ENCODE measurements around the gene PMF1.

Gene PMF1

GRCh38 chr1:156268336-156268735 lies 55.5 kb downstream of the PMF1 start:
- no peak for DNase-seq (ENCODE audit: low read depth)

- no peak for DNase-seq (ENCODE audit: low read depth)
Observed at GRCh38 chr1:156270314-156270713, 57.5 kb downstream of the PMF1 start.

- DNase-seq (ENCODE audit: low read depth) = no peak
Observed at GRCh38 chr1:156276532-156276931, 63.7 kb downstream of the PMF1 start.

- DNase-seq (ENCODE audit: low read depth) = no peak
Observed at GRCh38 chr1:156276966-156277381, 64.2 kb downstream of the PMF1 start.

- no peak for DNase-seq (ENCODE audit: low read depth)
Observed at GRCh38 chr1:156279837-156280236, 67.0 kb downstream of the PMF1 start.

- DNase-seq (ENCODE audit: low read depth) = no peak
Observed at GRCh38 chr1:156281281-156281680, 68.5 kb downstream of the PMF1 start.

- DNase-seq (ENCODE audit: low read depth) = no peak
Observed at GRCh38 chr1:156281693-156282478, 69.1 kb downstream of the PMF1 start.

- peak; percentile 89 for DNase-seq (ENCODE audit: low read depth)
Observed at GRCh38 chr1:156282479-156283222, 69.8 kb downstream of the PMF1 start, which contains the start of gene SMG5. Gene SMG5 (minus strand): TSS chr1:156282825. CDS start chr1:156282680, 145 bp downstream.

- DNase-seq (ENCODE audit: low read depth) = no peak
Observed at GRCh38 chr1:156283521-156283920, 70.7 kb downstream of the PMF1 start.

GRCh38 chr1:156284112-156284511 lies 71.3 kb downstream of the PMF1 start, which contains the start of gene TMEM79:
Gene TMEM79 (plus strand): TSS chr1:156284325. CDS start chr1:156285227, 902 bp downstream.
- no peak for DNase-seq (ENCODE audit: low read depth)

- DNase-seq (ENCODE audit: low read depth) = no peak
Observed at GRCh38 chr1:156284757-156285156, 72.0 kb downstream of the PMF1 start.

GRCh38 chr1:156285437-156285836 lies 72.6 kb downstream of the PMF1 start:
- no peak for DNase-seq (ENCODE audit: low read depth)

GRCh38 chr1:156286061-156286460 lies 73.3 kb downstream of the PMF1 start:
- DNase-seq (ENCODE audit: low read depth) = no peak
